Fibroblast of lung (primary cell): ENCODE measurements around the gene PITPNB. TPM values are rescaled to one million over a fixed set of nuclear protein-coding genes. Genes with fewer than 3 reads are reported as not detected.
A peak's percentile ranks its signal among the peaks of the same experiment; 100 is the strongest.

Source experiments
- DNase-seq, 2 donors: peaks; one replicate each; pipeline versions ENCODE4 v3.0.0 to v3.0.0-alpha.2; 2010; ENCODE audit warnings: low read depth in 2 of 2
- H2AFZ ChIP-seq: 2 replicates; pipeline ENCODE4 v1.5.1; 2012; ENCODE audit warnings: low read length, control low read depth, inconsistent platforms
- H3K27ac ChIP-seq: 2 replicates; pipeline ENCODE4 v1.5.1; 2011; ENCODE audit warnings: low read length, control low read depth; ENCODE audit not compliant: insufficient read depth
- H3K27me3 ChIP-seq: 2 replicates; pipeline ENCODE4 v1.5.1; 2011; ENCODE audit warnings: mild to moderate bottlenecking, low read length; ENCODE audit not compliant: control insufficient read depth, insufficient read depth
- H3K36me3 ChIP-seq: 2 replicates; pipeline ENCODE4 v1.5.1; 2011; ENCODE audit warnings: low read length; ENCODE audit not compliant: control insufficient read depth, insufficient read depth
- H3K4me1 ChIP-seq: 2 replicates; pipeline ENCODE4 v1.5.1; 2011; ENCODE audit warnings: low read length; ENCODE audit not compliant: control insufficient read depth, insufficient read depth; ENCODE audit errors: extremely low read depth
- H3K4me2 ChIP-seq: 2 replicates; pipeline ENCODE4 v1.5.1; 2011; ENCODE audit warnings: low read length, control low read depth; ENCODE audit not compliant: insufficient read depth; ENCODE audit errors: extremely low read depth
- H3K4me3 ChIP-seq, 4 experiments: fragments of 200-600 bp in 1 of 4; sonication (generic) in 1 of 4; replicated peaks in 1 of 4; 2 replicates each; pipeline ENCODE4 v1.5.1; 2011 to 2016; ENCODE audit warnings: low read length in 4 of 4, low read depth in 3 of 4, mild to moderate bottlenecking in 3 of 4, control low read depth in 2 of 4, inconsistent platforms in 1 of 4, mixed read lengths in 1 of 4; ENCODE audit not compliant: insufficient read depth in 1 of 4; ENCODE audit errors: control extremely low read depth in 1 of 4
- H3K79me2 ChIP-seq: 2 replicates; pipeline ENCODE4 v1.5.1; 2012; ENCODE audit warnings: mild to moderate bottlenecking, low read length, inconsistent platforms; ENCODE audit not compliant: control insufficient read depth, insufficient read depth
- H3K9ac ChIP-seq: 2 replicates; pipeline ENCODE4 v1.5.1; 2011; ENCODE audit warnings: mild to moderate bottlenecking, low read length, control low read depth; ENCODE audit not compliant: insufficient read depth
- H3K9me3 ChIP-seq: 2 replicates; pipeline ENCODE4 v1.5.1; 2012; ENCODE audit warnings: low read depth, low read length; ENCODE audit not compliant: control insufficient read depth, insufficient read depth
- H4K20me1 ChIP-seq: 2 replicates; pipeline ENCODE4 v1.5.1; 2011; ENCODE audit warnings: low read length; ENCODE audit not compliant: control insufficient read depth, insufficient read depth; ENCODE audit errors: extremely low read depth
- CTCF ChIP-seq, 2 donors: IDR thresholded peaks in 1 of 2; conservative IDR thresholded peaks in 1 of 2; 1 replicate in 1 of 2; 2 replicates in 1 of 2; pipeline ENCODE4 v1.5.1; 2011 to 2012; ENCODE audit warnings: low read length in 2 of 2, control low read depth in 1 of 2, inconsistent platforms in 1 of 2, low read depth in 1 of 2, mild to moderate bottlenecking in 1 of 2
- EZH2 ChIP-seq: IDR thresholded peaks from 2 replicates; pipeline ENCODE4 v1.5.1; 2012; ENCODE audit warnings: low read length, control low read depth, mild to moderate bottlenecking; ENCODE audit errors: missing control alignments
- polyA plus RNA-seq, 2 donors: library from polyadenylated mRNA; depleted of rRNA in 1 of 2; stranded (reverse) in 1 of 2; unstranded in 1 of 2; fragments of >200 nt; gene quantifications; 2 replicates each; pipeline ENCODE4 v1.2.1, GENCODE V29; 2011 to 2012; ENCODE audit warnings: missing spikeins in 1 of 2
- total RNA-seq: library from RNA; depleted of rRNA; stranded (reverse); fragments of >200 nt; gene quantifications from 2 replicates; pipeline ENCODE4 v1.2.1, GENCODE V29; 2014

The PITPNB gene
- total and polyA plus RNA-seq, 2 donors (not counting 1 experiment from before 2014, with no cell fraction given), result 42.4 to 79.4 TPM

- Histone ChIP-seq H3K9me3 (no peaks in the 10 kb centered on the region), H3K4me2 (peak overlapping the region; percentile 98), H3K4me1 (peaks cover 2% of the 10 kb centered on the region), H3K27me3 (no peaks in the 10 kb centered on the region), H3K79me2 (peaks cover 60% of the 10 kb centered on the region), H3K4me3 (peak overlapping the region; percentile 62 to 97 (median 80)), H2AFZ (peak overlapping the region; percentile 50), H3K27ac (peak overlapping the region; percentile 93), H3K36me3 (peaks cover 1% of the 10 kb centered on the region), H3K9ac (peak overlapping the region; percentile 93), H4K20me1 (peaks cover 4% of the 10 kb centered on the region)
- DNase-seq, result peak; percentile 68 to 83
- no peak for TF ChIP-seq EZH2
- TF ChIP-seq CTCF (conservative IDR thresholded peaks at IDR 0.05 in 1 of 2, IDR thresholded peaks at IDR 0.05 in 1 of 2; ENCODE audit: low read depth in 1 of 2, low read length in 2 of 2), result no peak
These were observed 1.1 kb upstream of the PITPNB start for GRCh38 chr22:27919942-27920755.

DNA sequence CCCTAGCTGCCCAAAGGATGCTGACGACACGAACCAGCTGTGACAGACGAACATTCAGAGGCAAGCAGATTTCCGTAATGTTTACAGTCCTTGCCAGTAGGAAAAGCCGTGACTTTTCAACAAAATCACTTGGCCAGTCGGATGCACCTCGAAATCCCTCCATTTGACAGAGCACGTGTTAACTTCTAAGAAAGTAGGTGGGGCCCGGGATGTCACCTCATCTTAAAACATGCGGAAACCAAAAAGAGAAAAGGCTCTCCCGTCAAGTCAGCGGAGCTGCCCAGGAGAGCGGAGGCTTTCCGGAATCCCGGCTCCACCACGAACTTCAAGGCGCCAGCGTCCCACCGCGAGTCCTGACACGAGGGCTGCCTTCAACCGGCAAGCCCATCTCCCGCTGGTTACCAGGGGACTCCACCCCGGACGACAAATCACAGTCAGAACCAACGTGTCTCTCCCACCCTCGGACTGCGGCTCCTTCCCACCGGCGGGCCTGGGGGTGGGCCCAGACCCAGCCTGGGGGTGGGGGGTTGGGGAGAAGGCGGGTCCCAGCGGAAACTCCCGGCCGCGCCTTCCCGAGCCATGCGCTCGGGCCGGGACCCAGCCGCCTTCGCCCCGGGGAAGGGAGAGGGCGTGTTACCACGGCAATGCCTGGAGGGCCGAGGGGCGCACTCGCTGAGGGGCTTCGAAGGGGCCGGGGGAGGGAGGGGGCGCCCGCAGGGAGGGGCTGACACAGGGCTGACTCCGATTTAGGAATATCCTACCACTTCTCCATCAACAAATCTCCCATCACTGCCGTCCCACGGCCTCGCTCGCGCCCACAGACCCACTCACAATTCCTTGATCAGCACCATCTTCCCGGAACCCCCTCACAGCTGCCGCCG is 475 bp downstream of the PITPNB start:
- no peaks in the 10 kb centered on the region for H3K9me3 ChIP-seq
- H3K36me3 ChIP-seq, result peaks cover 1% of the 10 kb centered on the region
- peaks cover 4% of the 10 kb centered on the region for H4K20me1 ChIP-seq
- H3K4me3 ChIP-seq, result peak overlapping the region; percentile 44 to 90 (median 64)
- peaks cover 72% of the 10 kb centered on the region for H3K79me2 ChIP-seq
- peak overlapping the region; percentile 83 for H3K9ac ChIP-seq
- H3K27ac ChIP-seq, result peak overlapping the region; percentile 79
- H3K27me3 ChIP-seq, result no peaks in the 10 kb centered on the region
- peak overlapping the region; percentile 87 for H3K4me2 ChIP-seq
- peak; percentile 58 to 61 for DNase-seq
- no peak overlapping the region for H2AFZ ChIP-seq
- H3K4me1 ChIP-seq, result peaks cover 5% of the 10 kb centered on the region
- TF ChIP-seq EZH2 (no peak), CTCF (conservative IDR thresholded peaks at IDR 0.05 in 1 of 2, IDR thresholded peaks at IDR 0.05 in 1 of 2; ENCODE audit: low read depth in 1 of 2, low read length in 2 of 2) (no peak)

DNA sequence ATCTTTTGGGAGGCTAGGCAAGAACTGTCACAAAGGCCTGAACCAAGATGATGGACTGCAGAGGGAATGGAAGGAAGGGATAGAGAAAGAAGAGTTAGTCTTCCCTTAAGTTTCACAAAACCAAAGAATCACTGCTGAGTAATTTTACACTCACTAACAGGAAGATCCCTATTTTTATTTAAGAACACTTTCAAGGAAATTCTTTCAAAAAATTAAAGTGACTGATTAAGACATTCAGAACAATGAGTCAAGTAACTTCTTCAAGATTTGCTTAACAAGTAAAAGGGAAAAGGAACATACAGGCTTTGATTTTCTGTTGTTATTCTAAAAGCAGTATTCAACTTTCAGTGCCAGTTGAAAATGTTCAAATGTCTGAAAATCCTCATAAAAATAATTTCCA is 3.1 kb downstream of the PITPNB start:
- Histone ChIP-seq H3K9me3 (no peaks in the 10 kb centered on the region), H2AFZ (no peak overlapping the region), H3K36me3 (no peaks in the 10 kb centered on the region), H3K79me2 (peaks cover 89% of the 10 kb centered on the region), H3K27me3 (no peaks in the 10 kb centered on the region), H3K4me1 (peaks cover 11% of the 10 kb centered on the region), H4K20me1 (peaks cover 4% of the 10 kb centered on the region), H3K4me3 (peak overlapping the region in 1 of 4 experiments; percentile 2), H3K9ac (no peak overlapping the region), H3K27ac (no peak overlapping the region), H3K4me2 (peak overlapping the region; percentile 42)
- no peak for DNase-seq
- no peak for TF ChIP-seq CTCF (conservative IDR thresholded peaks at IDR 0.05 in 1 of 2, IDR thresholded peaks at IDR 0.05 in 1 of 2; ENCODE audit: low read depth in 1 of 2, low read length in 2 of 2)
- TF ChIP-seq EZH2, result no peak
